HL-60 (cell line): Measurements from ENCODE around the gene GAREM1.

Experiments used
- DNase-seq, 2 experiments: peaks; one replicate each; pipeline ENCODE4 v3.0.0-alpha.2; 2010 to 2020; ENCODE audit warnings: low read depth in 1 of 2, low spot score in 1 of 2
- H3K27ac ChIP-seq: fragments of 250-450 bp; sonication (Bioruptor Pico); replicated peaks from 2 replicates; pipeline ENCODE4 v1.5.1; 2020; ENCODE audit warnings: mild to moderate bottlenecking, moderate library complexity
- H3K27me3 ChIP-seq: fragments of 250-450 bp; sonication (Bioruptor Pico); 2 replicates; pipeline ENCODE4 v1.5.1; 2021; ENCODE audit warnings: mild to moderate bottlenecking, moderate library complexity; ENCODE audit not compliant: insufficient read depth, poor library complexity, severe bottlenecking
- H3K4me3 ChIP-seq: replicated peaks from 2 replicates; pipeline ENCODE4 v1.5.1; 2011; ENCODE audit warnings: mild to moderate bottlenecking, control low read depth, low read length; ENCODE audit not compliant: insufficient read depth
- GABPA ChIP-seq: IDR thresholded peaks from 2 replicates; pipeline ENCODE4 v1.6.1; 2012; ENCODE audit warnings: low read depth
- POLR2AphosphoS5 ChIP-seq: IDR thresholded peaks from 2 replicates; pipeline ENCODE4 v1.6.1; 2012; ENCODE audit warnings: low read depth
- SPI1 ChIP-seq: IDR thresholded peaks from 2 replicates; pipeline ENCODE4 v1.6.1; 2012; ENCODE audit warnings: low read depth, mild to moderate bottlenecking, borderline replicate concordance
- TF ChIP-seq, protein P1 (sequence below): IDR thresholded peaks from 2 replicates; pipeline ENCODE4 v1.6.1; 2012; ENCODE audit warnings: low read depth; ENCODE audit not compliant: insufficient replicate concordance
- TF ChIP-seq, protein P2 (sequence below): IDR thresholded peaks from one replicate; pipeline ENCODE4 v1.5.1; 2011; ENCODE audit warnings: low read length, control low read depth, inconsistent platforms; ENCODE audit not compliant: insufficient read depth

The GAREM1 gene

DNA sequence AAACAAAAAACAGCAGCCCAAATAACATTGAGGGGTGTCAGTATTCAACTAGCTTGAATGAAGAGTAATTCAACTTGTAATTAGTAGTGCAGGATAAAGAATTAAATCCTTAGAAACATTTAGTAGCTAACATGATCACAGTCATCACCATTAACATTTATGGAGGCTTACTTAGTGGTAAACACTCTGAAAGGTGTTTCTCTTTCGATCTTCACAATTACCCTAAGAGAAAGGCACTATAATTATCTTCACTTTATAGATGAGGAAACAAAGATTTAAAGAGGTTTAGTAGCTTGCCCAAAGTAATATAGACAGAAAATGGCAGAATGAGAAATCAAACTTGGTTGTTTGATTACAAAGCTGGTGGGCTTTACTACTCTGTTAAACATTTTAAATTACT, 81.5 kb downstream of the GAREM1 start:
- no peak for DNase-seq
- Histone ChIP-seq H3K27ac (no peak overlapping the region), H3K27me3 (peaks cover 2% of the 10 kb centered on the region), H3K4me3 (no peak overlapping the region)
- TF ChIP-seq, protein P1, sequence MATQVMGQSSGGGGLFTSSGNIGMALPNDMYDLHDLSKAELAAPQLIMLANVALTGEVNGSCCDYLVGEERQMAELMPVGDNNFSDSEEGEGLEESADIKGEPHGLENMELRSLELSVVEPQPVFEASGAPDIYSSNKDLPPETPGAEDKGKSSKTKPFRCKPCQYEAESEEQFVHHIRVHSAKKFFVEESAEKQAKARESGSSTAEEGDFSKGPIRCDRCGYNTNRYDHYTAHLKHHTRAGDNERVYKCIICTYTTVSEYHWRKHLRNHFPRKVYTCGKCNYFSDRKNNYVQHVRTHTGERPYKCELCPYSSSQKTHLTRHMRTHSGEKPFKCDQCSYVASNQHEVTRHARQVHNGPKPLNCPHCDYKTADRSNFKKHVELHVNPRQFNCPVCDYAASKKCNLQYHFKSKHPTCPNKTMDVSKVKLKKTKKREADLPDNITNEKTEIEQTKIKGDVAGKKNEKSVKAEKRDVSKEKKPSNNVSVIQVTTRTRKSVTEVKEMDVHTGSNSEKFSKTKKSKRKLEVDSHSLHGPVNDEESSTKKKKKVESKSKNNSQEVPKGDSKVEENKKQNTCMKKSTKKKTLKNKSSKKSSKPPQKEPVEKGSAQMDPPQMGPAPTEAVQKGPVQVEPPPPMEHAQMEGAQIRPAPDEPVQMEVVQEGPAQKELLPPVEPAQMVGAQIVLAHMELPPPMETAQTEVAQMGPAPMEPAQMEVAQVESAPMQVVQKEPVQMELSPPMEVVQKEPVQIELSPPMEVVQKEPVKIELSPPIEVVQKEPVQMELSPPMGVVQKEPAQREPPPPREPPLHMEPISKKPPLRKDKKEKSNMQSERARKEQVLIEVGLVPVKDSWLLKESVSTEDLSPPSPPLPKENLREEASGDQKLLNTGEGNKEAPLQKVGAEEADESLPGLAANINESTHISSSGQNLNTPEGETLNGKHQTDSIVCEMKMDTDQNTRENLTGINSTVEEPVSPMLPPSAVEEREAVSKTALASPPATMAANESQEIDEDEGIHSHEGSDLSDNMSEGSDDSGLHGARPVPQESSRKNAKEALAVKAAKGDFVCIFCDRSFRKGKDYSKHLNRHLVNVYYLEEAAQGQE, result no peak
- TF ChIP-seq POLR2AphosphoS5, result no peak
- no peak for TF ChIP-seq GABPA
- TF ChIP-seq, protein P2, sequence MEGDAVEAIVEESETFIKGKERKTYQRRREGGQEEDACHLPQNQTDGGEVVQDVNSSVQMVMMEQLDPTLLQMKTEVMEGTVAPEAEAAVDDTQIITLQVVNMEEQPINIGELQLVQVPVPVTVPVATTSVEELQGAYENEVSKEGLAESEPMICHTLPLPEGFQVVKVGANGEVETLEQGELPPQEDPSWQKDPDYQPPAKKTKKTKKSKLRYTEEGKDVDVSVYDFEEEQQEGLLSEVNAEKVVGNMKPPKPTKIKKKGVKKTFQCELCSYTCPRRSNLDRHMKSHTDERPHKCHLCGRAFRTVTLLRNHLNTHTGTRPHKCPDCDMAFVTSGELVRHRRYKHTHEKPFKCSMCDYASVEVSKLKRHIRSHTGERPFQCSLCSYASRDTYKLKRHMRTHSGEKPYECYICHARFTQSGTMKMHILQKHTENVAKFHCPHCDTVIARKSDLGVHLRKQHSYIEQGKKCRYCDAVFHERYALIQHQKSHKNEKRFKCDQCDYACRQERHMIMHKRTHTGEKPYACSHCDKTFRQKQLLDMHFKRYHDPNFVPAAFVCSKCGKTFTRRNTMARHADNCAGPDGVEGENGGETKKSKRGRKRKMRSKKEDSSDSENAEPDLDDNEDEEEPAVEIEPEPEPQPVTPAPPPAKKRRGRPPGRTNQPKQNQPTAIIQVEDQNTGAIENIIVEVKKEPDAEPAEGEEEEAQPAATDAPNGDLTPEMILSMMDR, result no peak

DNA sequence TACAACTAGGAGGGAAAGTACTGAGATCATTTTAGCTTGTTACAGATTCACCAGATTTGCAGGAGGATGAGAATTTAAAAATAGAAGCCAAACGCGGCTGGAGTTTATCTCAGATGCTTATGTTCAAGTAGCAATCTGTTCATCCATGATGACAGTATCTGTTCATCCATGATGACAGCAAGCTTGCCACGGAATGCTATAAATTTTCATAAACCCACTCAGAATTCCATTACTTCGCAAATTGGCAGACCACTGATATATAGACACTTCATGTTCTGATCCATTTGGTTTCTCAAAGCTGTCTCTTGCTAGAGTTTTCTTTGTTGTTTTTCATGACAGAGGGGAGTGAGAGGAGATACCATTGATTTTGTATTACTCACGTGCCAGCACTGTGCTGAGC, 84.2 kb downstream of the GAREM1 start:
- no peak overlapping the region for H3K4me3 ChIP-seq
- H3K27me3 ChIP-seq, result peaks cover under 1% of the 10 kb centered on the region
- no peak for DNase-seq
- no peak overlapping the region for H3K27ac ChIP-seq
- TF ChIP-seq, protein P2, result no peak
- no peak for TF ChIP-seq GABPA
- TF ChIP-seq, protein P1, result no peak
- TF ChIP-seq POLR2AphosphoS5, result no peak
- TF ChIP-seq SPI1, result no peak

DNA sequence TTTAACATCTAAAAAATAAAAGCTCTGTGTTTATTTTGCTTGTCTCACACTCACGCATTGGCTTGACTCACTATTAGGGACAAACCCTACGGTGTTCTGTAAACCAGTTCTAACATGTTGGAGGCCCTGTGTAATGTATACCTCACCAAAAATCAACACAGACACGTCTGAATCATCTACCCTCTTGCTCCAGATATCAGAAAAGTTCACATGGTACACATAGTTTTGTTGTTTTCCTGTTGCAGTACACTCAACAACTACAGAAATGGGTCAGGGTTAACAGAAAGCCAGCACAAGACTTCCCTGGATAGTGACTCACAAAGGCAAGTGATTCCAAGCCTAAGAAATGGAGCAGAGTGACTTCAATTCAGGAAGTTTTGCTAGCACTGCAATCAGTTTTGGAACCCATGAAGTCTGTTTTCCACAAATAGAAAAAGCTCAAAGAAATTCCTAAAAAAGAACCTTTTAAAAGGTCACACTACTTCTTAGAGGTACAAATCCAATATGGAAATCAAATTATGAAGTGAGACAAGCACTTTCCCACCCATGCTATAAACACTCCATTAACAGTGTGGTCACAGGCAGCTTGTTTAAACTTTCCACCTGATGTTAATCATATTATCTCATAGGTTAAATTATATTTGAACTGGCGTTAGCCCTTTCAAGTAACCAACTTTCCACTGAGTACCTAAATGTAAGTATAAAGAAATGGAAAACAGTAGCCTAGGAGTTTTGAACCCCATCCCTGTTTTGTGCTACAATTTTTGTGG, 87.4 kb downstream of the GAREM1 start:
- Histone ChIP-seq H3K27ac (no peak overlapping the region), H3K27me3 (no peaks in the 10 kb centered on the region), H3K4me3 (no peak overlapping the region)
- DNase-seq, result no peak
- TF ChIP-seq SPI1, result no peak

DNA sequence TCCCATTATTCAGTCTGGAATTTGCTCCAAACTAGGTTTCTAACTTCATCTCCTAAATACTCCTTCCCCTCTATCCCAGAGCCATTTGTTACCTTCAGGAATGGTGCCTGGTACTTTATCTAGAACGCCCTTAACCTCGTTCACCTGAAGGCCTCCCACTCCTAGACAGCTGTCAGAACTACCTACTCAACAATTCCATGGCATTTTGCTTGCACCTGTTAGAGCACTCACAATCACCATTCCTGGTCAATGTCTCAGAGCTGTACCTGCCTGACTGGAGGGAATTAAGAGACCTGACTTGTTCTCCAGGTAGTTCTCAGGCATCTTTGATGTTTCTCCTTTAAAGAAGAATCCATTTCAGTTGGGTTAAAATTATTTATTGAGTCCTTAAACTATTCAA, 88.9 kb downstream of the GAREM1 start:
- TF ChIP-seq, protein P1, result no peak
- TF ChIP-seq GABPA (no peak), POLR2AphosphoS5 (no peak), SPI1 (no peak)
- TF ChIP-seq, protein P2, result no peak
- Histone ChIP-seq H3K27me3 (no peaks in the 10 kb centered on the region), H3K4me3 (no peak overlapping the region), H3K27ac (no peak overlapping the region)
- no peak for DNase-seq
